Occipital lobe (tissue), 2 donors: ENCODE results near the gene VSIG8. TPM values are rescaled to one million over a fixed set of nuclear protein-coding genes. Genes with fewer than 3 reads are reported as not detected.

Experiments
- DNase-seq: peaks from one replicate; lab custom pipeline; 2025; lab: John Stamatoyannopoulos, UW
- total RNA-seq: library from RNA; depleted of rRNA; stranded (reverse); fragments of >200 nt; gene quantifications from one replicate; pipeline ENCODE4 v1.2.3, GENCODE V29; 2014

Gene VSIG8
- total RNA-seq, 1 donor from 2014 or later: not detected

DNA sequence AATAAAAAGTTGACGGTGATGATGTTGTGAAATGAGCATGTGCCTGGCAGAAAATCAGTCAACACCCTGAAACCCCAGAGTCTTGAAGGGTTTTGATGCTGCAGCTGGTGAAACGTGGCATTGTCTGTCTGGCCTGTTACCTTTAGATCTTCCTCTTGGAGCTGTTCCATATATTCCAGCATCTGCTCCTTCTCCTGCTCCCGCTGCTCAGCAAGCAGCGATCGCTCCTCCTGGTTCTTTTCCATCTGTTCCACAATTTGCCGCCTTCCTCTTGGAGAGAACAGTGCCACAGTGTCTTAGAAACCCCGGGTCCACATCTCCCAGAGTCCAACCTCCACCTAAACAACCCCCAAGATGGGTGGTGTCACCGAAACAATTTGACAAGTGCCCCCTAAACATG is 21.8 kb upstream of the VSIG8 start:
- no peak for DNase-seq

DNA sequence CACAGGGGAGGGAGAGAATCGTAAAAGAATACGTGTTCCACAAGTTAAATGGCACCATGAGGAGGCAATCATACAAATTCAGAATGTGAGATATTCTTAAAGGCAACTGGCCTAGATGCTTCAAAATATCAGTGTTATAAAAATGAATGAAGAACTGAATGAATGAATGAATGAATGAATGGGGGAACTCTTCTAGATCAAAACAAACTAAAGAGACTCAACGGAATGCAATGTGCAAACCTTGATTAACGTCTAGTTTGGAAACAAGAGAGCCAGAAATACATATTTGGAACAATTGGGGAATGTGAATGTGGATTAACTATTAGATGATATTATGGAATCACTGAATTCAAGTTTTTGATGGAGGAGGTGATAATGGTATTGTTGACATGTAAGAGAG is 20.7 kb upstream of the VSIG8 start:
- DNase-seq: no peak

DNA sequence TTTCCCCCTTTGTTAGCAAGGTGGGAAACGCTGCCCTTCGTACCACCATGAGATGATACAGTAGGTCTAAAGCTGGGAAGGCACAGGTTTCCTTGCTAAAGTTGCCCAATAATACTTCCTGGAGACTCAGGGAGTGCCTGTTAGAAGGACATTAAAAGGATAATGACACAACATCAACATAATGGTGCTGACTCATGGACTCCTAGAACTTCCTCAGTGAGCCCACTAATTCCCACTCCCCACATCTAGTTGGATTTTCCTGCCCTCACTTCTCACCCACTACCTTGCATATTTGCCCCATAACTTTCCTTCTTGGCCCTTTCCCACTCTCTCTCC is 20.0 kb upstream of the VSIG8 start:
- DNase-seq: no peak

DNA sequence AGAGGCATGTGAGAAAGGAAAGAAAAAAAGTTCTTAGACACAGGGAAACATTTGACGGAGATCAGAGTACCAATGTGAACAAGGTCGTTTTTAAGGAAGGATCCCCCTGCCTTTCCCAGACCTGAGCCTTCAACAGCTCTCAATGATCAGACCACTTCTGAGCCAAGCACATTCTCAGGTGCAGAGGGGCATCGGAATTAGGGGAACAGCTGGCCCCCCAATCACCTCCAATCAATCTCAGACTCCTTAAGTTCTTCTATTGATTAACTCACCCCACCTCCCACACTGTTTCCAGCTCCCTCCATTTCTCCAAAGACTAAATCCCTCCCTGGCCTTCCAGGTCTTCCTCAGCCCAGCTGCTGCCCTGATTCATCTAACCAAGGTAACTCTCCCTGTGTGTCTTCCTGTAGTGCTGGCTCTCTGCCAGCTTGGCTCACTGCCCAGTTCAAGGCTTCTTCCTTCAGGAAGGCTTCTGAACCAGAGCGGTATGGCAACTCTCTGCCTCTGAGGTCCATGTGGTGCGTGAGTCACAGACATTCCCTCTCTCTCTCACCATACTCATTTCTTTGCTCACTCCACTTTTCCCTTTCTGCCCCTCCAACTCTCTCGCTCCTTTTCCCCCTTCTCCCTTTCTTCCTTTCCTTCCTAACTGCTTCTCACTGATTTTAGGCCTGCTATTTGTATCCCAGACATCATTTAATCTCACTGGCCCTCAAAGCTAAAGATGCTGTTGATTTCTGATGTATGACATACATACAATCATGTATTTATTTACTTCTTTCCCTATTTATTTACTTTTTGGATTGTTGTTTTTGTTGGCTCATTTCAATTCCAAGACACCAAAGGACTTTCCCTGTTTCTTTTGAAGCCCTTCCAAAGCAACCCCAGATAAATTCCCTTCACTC is 19.4 kb upstream of the VSIG8 start:
- no peak for DNase-seq

DNA sequence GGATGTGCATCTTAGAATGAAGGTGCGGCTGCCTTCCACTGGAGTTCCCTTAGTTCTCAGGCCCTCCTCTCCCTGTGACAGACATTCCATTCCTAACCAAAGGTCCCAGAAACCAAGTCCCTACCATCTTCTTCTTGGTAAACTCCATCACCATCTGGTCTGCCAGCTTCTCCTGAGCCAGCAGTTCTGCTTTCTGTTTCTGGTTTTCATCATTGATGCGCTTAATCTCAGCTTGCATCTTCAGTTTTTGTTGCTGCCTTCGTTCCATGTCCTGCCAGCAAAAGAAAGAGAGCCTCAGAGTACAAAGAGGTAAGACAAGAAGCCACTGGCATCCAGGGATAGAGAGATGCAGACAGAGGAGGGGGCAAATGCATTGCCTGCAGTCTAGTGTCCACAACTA is 18.0 kb upstream of the VSIG8 start:
- DNase-seq: no peak

DNA sequence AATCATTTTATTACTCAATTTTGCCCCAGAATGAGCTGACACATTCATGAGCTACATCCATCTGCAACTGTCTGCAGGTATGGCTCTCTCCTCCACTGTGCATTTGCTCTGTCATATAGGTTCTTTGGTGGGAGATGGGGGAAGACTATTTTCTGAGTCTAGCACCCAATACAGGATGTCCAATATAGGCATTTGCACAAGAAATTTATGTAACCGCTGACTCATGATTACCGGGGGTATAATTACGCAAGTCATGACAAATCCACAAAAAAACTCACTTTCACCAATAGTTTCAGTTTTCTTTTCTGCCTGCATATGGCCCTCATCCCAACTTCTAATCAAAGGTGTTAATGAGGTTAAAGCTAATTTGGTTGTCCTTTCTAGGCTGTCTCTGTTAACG is 17.5 kb upstream of the VSIG8 start:
- DNase-seq: no peak

DNA sequence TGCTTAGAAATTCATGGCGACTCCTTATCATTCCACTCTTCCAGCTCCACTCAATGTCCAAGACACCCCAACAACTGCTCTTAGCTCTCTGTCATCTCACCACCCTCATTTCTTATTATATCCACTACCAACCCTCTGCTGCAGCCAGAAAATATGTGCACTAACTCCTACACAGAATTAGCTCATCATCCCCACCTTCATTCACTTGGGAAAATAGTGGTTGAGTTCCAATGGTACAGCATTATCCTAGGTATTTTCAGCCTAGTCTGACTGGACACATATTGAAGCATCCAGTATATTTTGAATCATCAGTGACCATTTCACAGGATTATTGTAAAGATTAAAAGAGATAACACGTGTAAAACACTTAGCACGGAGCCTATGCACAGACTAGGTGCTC is 16.7 kb upstream of the VSIG8 start:
- no peak for DNase-seq

DNA sequence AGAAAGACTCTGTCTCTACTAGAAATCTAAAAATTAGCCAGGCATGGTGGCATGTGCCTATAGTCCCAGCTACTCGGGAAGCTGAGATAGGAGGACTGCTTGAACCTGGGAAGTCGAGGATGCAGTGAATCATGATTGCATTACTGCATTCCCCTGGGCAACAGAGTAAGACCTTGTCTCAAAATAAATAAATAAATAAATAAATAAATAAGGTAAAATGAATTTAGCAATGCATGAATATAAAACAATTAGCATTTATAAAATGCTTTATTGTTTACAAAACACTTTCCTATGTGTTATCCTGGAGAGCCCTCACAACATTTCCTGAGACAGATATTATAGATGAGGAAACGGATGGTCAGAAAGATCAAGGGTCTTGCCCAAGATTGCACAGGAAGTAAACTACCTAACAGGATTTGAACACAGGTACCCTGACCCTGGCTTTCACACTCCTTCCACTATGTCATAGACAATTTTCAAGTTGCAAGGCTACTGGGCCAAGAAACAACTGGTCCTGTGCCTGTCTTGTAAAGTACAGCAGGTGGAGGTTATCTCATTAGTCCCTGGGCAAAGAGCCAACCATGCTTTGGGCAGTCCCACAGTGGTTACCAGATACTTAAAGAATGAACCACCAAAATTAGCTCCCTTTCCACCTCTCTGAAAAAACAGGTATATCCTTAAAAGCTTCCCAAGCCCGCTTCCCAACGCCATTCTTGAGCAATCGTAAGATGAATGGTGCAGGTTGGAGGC is 15.4 kb upstream of the VSIG8 start:
- DNase-seq: no peak

DNA sequence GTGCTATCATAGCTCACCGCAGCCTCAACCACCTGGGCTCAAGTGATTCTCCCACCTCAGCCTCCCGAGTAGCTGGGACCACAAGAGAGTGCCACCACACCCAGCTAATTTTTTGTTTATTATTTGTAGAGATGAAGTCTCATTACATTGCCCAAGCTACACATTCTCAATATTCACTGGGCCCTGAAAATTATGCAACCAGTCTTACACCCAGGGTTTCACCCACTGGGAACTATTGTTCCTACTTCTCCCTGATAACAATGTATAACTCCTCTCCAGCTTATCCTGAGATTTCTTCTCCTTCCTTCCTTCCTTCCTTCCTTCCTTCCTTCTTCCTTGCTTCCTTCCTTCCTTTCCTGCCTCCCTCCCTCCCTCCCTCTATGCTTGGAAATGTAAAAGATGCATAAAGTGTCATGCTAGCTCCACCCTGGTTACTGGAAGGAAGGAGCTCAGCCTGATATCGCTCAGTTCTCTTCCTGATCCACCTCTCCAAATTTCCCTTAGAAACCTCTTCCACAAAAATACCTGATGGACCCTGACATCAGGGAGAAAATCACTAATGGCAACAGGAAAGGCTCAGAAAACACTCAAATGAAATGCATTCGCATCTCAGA is 11.2 kb upstream of the VSIG8 start:
- DNase-seq: no peak

DNA sequence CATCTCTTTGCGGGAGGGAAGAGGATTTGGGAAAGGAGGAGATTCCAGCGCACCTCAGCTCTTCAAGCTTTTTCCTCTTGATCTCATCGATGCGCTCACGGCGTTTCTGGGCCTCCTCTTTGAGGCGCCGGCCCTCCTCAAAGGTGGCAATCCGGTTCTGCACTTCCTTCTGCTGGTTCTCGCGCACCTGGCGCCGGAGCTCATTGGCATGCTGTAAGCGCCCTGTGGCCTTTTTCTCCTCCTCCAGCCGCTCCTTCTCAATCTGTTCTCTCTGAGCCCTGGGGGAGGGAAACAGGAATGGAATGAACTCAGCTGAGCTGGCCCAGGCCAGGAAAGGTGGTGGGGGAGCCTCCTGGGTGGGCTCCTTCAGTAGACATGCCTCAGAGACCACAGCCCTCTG is 10.4 kb upstream of the VSIG8 start:
- no peak for DNase-seq

DNA sequence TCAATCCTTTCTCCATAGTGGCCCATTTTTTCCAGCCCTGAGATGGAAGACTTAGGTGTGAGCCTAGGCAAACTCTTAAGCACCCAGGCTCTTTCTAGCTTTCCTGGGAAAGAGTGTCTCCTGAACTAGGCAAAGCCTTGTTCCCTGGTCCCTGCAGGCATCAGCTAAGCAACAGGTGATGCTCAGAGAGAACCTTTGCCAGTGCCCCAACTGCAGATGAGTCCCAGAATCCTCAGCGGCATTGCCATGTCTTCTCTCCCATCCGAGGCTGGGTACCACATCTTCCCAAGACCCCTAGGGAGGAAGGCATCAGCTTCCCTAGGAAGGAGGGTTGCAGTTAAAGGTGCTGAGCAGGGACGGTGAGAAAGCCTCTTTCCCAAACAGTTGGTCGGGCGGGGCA is 8.2 kb upstream of the VSIG8 start:
- no peak for DNase-seq

DNA sequence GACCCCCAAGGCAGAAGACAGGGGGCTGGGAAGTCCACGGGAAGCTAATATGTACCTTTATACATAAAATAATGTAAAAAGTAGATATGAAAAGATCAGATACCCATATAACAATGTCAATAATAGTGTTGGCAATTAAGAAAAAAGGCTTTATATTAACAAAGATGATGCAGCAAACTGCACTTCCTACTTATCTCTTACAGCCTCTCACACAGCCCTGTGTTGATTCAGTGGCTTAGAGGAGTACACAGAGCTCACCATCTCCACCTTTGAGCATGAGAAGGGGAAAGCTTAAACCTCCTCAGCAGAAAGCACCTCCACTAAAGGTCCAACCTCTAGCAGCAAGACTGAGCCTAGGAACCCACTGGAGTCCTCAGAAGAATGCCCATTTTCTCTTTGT is 7.2 kb upstream of the VSIG8 start:
- DNase-seq: no peak

DNA sequence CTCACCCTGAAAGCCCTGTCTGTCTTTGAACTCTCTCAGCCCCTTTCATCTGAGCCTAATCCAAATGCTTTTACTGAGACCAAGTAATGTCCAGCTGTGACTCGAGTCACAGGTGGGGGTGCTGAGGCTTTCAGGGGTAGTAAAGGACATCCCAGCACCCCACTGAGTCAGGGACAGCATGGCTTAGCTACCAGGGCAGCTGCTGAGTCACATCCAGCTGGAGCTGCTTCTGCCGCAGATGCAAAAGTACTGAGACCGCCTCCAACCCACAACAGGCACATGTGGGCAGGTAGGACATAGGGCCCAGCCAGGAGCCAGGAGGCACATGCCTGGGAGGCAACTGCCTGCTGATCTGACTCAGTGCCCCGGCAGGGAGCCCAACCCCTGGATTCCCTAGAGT is 6.7 kb upstream of the VSIG8 start:
- no peak for DNase-seq

DNA sequence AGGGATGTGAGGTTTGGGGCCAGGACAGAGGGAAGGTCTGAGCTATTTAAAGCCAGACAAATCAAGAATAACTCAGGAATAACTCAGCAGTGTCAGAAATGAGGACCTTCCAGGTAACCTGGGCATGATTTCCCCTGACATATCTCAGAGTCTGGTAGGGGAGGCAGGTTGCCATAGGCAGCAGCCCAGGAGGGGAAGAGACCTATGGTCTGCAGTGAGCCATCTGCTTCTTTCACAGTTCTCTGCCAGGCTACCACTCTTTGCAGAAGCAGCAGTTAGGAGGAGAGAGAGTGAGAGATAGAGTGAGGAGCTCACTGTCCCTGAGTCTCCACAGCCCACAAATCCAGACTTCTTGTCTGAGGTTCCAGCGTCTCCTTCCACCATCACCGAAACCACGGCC is 6.3 kb upstream of the VSIG8 start:
- DNase-seq: no peak

DNA sequence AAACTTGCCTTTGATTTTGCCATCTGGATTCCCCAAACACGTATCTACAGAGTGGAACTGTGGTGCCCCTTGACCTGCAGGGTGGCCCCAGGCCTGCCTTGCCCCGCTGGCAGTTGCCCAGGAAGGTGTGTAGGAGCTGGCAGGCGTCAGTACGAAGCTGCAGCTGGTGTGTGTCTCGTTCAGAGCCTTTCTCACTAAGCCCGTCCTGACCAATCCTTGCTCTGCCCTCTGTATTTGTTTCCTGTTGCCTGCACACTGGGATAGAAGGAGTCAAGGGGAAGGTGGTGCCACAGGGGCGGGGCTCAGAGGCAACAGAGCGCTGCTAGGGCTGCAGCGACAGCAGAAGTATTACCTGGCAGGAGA is 5.2 kb upstream of the VSIG8 start:
- no peak for DNase-seq

DNA sequence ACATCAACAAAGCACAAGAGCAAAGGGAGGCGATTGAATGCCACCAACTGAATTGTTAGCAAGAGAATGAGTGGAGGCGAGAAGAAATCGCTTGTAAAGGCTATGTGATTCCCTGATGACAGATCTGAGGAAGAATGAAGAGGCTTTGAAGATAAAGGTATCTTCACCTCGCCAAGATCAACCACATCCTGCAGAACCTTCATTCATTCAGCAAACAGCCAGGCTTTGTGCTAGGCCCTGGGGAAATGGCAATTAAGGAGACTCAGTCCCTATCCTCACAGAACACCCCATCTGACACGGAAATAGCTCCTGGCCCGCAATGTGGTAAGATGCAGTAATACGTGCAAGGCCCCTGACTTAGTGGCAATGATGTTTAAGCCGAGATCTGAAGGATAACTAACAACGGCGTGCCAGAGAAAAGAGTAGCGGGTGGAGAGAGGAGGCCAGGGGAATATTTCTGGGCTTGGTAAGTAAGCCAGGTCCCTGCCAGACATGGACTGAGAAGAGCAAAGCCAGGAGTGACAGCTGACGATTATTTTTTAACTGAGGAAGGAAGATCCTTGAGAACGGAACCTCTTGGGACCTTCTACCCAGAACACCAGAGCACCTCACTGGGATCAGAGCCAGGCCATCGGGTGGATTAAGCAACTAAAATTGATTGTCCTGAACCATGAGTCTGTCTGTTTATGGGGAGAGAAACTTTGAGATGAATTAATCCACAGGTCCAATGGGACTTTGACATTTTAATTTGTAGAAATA is 4.6 kb upstream of the VSIG8 start:
- DNase-seq: no peak

DNA sequence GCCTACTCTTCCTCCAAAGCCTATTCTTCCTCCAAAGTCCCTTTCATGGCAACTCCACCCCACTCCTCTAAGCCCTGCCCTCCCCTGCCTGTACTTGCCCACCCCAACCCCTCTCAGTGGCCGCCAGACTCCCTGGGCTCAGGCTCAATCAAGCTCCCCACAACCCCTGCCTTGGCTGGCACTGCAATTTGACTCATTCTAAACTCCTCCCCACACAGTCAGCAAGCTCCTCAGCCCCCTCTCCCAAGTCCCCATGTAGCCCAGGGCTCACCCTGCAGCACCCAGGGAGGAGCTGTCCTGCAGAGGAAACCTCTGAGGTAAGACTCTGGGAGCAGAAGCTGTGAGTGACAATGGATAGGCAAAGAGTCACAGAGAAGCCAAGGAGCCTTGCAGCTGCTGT is 3.6 kb upstream of the VSIG8 start:
- no peak for DNase-seq

DNA sequence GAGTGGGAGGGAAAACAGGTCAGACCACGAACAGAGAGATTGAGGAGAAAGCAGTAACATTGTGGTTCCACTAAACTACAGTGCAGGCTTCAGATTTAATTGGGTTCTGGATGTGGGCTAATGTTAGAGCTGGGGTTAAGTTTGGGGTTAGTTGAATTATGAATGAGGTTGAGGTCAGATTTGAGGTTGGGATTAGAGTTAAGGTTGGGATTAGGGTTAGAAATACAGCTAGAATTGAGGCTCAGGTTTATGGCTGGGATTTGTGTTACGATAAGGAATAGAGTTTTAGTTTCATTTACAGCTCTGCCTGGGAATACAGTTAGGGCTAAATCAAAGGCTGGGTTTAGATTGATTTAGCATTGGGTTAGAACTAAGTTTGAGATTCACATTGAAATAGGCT is 1.8 kb upstream of the VSIG8 start:
- no peak for DNase-seq

DNA sequence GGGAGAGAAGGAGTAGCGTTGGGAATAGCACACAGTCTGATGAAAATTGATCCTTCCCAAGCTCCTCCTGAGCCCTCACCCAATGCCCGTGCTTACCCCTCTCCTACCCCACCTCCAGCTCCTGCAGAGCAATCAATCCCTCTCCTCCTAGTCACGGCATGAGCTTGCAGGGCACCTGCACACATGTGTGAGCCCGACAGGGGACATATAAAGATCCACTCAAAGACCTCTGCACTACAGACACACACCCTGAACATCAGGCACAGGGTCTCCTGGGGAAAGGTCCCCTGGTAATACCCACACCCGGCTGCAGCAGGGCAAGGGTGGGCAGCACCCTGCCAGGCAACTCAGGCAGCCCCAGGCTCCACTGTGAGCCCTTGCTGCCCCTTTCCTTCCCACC is 426 bp downstream of the VSIG8 start:
- DNase-seq: no peak

DNA sequence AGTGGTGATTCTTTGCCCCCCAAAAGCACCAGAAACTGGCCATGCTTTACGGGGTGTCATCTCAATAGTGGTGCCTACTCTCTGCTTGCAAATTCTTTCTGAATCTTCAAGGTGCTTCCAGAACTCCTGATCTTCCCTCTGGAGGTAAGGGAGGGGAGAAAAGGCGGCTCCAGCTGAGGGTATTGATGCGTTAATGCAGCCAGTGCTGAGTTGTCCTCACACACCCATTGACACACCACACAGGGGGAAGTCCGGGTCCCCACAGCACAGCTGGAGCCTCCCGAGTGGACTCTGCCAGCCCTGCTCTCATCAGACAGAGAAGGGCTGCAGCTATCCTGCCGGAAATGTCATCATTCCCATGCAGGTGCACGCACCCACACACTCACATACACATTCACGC is 1.2 kb downstream of the VSIG8 start:
- DNase-seq: no peak

DNA sequence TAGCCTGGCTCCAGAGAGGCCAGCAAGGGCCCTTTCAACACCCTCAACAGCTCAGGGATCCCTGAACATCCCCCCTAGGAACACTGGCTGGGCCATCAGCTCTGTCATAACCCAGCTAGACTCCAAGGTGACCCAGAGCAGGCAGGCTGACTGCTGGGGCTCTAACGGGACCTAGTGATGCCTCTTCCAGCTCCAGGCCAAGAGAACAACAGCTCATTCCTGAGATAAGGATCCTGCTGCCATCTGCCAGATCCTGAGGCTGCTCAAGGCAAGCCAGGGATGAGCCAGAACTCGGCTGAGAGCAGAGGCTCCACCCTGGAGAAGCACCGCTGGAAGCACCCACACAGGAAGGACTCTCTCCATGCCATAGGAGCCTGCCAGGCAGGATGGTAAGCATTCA is 2.0 kb downstream of the VSIG8 start:
- no peak for DNase-seq

DNA sequence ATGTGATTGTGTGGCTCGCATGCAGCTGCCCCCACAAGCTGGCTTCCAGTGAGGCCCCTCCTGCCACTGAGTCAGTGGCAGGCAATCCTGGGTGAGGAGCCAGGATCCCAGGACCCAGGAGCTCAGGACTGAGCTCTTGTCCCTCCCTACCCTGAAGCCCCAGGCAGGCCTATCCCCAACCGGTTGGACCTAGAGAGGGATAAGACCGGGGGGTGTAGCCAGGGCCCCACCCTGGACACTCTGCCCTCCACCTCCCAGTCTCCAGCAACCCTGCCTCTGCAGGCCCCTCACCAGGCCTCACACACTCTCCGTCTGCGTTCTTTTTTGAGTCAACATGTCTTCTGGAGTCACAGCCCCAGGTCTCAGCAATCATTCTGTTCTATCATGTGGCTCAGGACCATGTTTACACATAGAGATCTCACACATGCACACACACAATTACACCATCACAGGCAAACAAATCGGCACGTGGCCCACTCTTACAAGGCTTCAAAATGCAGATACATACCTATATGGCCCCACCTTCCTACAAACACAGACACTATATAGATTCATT is 2.6 kb downstream of the VSIG8 start:
- DNase-seq: no peak
